Putamen (tissue), 1 donor: Measurements from ENCODE around the gene ZNF664.

Experiments
- DNase-seq: peaks from one replicate; pipeline ENCODE4 v3.0.0-alpha.2; 2016; ENCODE audit warnings: low spot score

Gene ZNF664

DNA sequence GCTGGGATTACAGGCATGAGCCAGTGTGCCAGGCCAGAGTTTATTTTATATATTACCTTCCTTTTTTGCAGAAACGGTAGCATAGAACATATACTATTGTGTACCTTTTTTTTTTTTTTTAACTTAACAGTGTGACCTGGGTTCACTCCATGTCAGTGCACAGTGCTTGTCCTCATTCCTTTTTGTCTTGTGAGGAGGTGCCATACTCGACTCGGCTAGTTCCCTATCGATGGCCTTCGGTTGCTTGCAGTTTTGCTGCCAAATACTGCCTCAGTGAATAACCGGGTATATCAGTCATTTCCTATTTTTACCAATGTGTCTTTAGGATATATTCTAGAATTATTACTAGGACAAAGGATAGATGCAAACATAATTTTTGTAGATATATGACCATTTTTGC lies 36.8 kb downstream of the ZNF664 start:
- no peak for DNase-seq

DNA sequence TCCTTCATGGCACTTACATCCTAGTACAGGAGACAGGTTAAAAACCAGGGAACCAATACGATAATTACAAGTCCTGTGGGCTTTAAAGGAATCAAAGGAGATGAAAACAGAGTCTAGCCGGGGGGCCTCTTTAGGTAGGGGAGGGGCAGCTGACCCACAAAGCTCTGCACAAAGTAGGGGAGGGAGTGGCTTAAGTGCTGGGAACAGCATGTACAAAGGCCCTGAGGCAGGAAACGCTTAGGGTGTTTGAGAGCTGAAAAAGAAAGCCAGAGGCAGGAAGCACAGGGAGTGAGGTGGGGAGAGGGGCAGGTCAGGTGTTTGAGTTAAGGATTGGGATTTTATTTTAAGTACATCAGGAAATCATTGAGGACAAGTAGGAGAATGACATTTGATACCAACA lies 37.7 kb downstream of the ZNF664 start:
- DNase-seq: no peak

DNA sequence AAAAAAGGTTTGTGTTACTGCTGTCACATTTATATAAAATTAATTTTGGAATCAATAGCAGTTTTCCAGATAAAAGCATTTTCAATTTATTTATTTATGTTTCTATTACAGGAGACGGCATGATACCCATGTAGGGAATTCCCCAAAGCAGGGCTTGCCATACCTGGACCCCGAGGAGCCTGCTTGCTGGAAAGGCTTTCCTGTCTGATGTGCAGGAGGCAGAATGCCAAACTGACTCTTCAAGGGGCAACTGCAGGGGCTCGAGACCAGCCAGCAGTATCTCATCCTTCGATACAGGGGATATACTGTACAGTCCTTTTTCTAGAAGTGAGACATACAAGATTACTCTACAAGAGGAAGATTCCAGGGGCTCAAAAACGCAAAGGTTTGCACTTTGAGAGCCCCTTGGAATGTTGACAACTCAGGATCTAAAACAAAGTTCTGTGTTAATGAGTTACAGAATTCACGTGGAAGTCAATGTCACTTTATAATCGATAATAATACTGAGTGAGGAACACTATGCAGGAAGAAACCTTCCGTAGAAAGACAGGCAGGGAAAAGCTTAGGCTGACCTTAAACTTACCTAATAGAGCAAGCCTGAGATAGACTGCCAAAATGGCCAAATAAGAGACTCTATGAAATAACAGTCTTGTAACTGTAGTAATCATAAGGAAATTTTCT lies 38.6 kb downstream of the ZNF664 start:
- no peak for DNase-seq

DNA sequence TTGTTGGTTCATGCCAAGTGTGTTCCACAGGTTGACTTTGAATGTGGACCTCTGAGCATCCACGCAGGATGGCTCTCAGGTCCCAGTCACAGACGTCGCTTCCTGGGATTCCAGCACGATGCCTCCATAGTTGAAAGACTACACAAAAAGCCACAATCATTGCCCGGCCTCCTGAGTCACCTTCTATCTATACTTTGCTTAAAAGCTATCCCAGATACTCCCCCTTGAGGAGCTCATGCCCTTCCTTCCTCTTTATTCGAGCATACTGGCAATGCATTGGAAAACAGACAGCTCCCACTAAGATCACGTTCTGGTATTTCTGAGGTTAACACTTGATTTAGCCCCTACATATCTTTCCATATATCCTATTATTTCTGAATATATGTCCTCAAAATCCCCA lies 40.1 kb downstream of the ZNF664 start:
- DNase-seq: no peak

DNA sequence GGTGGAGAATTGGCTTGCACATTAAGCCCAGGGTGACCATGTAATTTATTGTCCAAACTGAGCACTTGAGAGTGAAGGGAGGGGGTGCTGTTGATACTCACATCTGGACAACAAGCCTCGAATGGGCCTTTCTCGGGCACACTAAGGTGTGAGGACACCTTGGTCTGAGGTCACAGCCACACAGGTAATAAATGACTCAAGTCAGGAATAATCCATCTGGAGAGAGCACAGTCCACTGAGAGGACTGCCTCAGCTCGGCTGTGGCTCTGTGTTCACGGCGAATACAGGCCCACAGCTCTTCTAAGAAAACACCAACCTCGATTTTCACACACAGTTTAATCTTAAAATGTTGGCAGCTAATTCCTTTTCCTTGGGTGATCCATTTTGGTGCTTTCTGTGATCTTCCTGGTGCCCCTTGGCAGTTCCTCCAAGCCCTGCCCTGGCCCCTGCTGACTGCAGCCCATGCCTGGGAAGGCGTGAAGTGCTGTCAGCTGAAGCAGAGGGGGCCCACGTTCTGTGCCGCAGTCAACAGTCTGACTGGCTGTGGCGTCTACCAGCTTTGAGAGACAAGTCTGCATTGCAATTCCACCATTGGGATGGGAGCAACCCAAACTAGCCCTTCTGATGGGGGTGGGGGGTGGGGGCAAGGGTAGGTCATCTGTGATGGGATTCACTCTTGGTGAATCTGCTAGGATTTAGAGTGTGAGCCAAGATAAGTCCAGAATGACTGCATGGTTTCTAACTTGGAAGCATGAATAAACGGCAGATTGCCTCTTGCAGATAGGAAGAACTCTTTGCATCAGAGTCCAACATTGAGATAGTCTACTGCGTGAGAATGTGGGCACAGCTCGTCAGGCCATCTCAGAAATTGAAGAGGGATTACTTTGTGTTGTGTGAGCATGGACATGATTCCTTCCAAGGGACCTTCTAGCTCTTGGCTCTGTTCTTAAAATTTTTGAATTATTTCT lies 42.8 kb downstream of the ZNF664 start:
- no peak for DNase-seq

DNA sequence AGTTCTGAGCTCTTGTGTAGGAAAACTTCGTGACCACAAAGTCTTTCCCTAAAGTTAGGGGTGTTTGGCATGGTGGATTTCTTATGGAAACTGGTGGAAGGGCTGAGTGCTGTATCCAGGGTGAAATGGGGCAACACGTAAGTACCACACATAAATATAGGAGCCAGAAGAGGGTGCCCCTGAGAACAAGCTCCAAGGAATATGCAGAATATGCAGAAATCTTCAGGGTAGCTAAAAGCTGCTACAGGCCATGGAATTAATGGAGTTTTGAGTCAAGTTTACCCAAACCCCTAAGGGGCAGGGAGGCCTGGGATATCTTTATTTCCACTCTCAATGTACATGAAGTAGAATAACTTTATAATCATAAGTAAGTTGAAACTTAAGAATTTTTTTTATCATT lies 44.0 kb downstream of the ZNF664 start:
- DNase-seq: no peak

DNA sequence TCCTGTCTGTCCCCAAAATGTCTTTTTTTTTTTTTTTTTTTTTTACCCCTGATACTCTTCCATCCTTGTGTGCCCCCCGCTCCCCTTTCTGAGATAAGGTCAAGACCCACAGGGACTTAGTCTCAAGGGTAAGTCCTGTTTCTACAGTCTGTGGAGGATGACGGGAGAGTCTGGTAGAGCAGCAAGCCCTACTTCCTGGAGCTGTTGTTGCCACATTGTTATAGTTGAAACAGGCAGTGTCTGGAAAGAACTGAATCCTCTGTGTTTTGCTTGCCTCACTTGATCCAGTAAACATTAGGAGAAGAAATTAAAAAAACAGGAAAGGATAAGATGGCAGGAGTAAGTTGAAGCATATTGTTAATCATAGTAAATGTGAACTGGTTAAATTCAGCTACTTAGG lies 45.5 kb downstream of the ZNF664 start:
- DNase-seq: no peak

DNA sequence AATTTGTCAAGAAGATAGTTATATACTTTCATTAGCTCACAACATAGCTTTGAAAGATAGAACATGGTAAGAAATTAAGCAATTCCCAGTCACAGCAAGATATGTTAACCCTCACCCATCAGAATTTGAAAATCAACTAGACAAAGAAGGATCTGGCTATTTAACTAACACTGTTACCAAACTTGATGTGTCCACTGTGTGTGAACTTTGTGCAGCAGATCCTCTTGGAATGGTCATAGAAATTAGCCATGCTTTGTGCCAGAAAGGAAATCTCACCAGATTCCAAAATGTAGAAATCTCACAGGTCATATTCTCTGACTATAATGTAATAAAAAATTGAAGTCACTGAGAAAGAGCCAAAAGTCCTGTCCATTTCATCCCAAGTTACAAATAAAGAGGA lies 46.1 kb downstream of the ZNF664 start:
- no peak for DNase-seq

DNA sequence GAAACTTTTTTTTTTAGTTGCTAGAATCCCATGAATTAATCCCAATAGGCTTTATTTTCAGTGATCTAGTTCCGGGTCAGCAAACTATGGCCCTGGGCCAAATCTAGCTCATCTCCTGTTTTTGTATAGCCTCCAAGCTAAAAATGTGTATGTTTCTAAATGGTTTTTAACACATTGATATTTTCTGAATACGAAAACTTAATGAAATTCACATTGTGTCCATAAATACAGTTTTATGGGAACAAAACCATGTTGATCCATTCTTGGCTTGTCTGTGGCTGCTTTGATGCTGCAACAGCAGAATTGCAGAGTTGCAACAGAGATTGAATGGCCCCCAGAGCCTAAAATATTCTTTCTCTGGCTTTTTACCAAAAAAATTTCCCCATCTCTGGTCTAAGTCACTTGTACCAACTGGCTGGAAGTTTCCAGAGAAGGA lies 47.5 kb downstream of the ZNF664 start:
- no peak for DNase-seq

DNA sequence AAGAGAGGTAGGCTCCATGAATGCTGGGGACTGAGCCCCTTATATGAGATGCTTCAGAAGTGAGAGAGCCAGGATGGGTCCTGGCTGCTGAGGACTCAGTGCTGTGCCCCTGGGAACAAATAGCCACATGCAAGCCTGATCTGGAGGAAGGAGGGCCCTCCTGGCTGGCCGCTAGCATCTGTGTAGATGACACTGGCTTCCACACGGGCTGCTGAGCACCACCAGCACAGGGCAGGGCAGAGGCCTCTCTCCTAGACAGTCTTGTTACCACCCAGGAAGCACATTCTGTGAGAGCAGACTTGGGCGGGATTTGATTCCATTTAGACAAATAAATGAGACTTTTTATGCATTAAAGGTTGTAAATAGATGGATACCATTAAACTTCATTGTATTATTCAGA lies 48.0 kb downstream of the ZNF664 start:
- DNase-seq: no peak

DNA sequence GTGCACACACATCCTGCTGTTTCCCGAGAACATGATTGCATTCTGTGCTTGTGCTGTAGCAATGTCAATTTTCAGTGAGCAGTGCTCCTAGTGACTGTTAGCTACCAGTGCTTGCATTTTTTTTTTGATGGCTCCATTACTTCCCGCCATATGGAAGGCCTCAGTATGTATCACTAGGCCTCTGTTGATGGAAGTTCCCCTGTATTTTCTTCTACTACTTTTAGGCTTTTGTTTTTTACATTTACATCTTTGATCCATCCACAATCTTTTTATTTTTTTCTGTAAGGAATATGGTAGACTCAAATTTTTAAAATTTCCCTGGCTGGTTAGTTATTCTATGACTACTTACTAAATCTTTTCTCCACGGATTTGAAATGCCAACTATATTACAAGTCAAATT lies 49.1 kb downstream of the ZNF664 start:
- DNase-seq: no peak

DNA sequence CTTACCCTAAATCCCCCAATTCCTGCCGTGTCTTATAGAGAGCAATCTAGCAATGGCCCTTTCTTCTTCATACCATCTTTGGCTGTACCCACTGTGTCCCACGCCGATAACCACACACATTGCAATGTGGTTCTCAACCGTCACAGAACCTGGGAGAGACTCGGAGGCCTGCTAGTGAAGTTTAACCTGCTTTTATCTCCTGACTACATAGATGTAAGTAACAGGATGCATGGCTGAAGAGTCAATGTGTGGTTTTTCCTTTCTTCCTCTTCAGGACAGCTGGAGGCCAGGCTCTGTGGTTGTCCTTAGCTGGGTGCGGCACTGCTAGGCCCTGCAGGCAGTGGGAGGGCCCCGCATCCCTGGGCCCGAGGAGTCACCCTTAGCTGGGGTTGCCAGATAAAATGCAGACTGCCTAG lies 51.3 kb downstream of the ZNF664 start:
- DNase-seq: no peak

DNA sequence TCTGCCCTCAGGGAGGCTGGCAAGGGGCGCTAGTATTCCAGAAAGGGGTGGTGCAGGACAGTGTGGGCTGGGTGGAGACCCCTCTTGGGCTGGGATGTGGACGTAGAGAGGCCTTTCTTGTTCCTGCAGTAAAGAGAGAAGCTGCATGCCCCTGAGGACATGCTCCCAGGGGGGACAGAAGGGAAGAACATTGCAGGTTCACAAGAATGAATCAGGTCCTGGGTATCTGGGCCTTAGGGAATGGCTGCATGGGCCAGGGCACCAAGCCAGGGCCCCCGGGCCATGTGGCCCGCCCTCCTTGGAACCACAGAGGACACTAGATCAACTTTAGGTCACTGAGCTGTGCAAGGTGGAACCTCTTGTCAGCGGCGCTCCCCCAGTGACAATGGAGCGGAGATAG lies 51.8 kb downstream of the ZNF664 start:
- DNase-seq: no peak

DNA sequence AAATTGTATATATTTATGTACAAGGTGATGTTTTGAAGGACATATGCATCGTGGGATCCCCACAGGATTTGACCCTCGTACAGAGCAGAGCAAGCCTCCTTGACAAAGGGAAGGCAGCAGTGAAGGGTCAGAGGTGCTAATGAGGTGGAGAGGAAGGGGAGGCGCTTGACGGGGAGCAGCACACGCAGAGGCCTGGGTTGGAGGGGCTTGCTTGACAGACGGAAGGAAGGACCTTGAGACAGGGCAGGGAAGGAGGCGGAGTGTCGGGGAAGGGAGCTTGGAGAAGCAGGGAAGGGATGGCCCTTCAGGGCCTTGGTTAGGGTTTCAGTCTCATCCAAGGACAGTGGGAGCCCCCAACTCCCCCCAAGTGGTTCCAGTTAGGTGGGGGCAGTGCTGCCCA lies 52.6 kb downstream of the ZNF664 start:
- no peak for DNase-seq

DNA sequence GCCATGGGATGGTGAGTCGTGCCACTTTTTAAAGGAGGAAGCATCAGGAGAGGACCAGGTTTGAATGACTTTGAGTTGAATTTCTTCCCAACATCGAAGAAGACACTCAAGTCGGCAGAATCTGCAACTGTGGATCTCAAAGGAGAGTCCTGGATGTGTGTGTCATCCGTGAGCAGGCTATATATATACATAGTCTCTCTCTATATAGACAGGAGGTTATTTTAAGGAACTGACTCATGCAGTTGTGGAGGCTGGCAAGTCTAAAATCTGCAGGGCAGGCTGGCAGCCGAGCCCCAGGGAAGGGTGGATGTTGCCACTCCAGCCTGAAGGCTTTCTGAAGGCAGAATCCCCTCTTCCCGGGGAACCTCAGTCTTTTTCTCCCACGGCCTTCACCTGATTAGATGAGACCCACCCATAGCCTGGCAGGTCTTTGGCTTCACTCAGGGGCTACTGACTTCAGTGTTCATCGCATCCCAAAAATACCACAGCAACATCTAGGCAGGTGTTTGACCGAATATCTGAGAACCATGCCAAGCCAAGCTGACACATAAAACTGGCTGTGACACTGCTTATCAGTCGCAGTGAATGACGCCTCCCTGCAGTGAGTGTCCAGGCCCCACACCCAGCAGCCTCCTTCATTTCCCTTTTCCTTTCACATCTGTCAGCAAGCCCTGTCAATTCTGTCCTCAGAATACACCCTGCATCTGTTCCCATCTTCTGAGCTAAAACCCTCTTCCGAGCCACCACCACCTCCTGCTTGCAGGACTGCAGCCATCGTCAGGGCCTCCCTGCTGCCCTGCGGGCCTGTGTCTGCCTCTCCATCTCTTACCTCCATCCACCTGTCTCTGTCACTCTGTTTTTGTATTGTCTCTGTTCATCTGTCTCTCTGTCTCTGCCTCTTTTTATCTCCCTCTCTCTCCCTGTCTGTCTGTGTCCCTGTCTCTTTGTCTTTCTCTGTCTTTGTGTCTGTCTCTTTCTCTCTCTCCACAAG lies 54.0 kb downstream of the ZNF664 start:
- DNase-seq: no peak

DNA sequence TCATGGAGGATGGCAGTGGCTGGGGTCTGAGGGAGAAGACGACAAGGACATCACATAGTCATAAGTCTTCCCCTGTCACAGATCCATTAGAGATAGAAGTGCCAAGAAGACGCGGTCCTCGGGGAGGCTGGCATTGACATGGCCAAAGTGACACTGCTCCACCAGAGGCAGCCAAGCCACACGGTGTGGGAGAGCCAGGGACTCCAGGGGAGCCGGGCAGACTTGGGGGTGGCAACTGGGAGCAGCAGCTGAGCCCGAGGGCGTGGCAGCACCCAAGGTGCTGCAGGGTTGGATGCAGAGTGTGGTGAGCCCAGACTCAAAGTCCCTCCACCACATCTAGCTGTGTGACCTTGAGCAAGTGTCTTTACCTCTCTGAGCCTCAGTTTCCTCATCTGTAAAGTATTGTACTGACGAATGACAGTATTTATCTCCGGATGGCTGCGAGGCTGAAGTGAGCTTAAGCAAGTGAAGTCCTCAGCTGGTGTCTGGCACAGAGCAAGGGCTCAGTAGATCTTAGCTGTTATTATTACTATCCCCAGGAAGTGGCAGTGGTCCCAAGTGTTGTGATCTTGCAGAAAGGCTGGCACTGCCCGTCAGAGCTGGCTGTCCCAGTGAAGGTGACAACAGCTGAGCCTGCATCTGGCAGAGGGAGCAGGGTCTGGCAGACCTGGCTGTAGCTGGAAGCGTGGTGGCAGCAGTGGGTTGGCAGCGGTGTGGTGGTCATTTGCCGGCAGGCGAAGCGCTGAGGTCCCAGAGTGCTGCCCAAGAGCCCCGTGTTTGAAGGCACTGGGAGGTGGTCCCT lies 54.9 kb downstream of the ZNF664 start:
- no peak for DNase-seq

DNA sequence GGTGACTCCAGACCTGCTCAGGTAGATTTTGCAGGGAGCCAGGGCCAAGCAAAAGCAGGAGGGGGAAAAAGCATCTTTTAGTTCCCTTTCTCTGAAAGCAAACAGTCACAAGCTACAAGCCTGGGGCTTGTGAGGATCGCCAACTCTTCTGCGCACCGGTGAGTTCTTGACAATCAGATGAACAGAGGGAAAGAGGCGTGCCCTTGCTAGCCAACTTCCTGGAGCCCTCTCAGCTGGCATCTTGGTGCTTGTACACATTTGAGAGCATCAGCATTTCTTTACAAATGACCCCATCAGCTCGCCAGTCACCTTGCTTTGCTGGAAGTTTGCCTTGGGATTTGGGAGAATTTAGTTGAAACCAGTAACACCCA lies 55.5 kb downstream of the ZNF664 start:
- no peak for DNase-seq

DNA sequence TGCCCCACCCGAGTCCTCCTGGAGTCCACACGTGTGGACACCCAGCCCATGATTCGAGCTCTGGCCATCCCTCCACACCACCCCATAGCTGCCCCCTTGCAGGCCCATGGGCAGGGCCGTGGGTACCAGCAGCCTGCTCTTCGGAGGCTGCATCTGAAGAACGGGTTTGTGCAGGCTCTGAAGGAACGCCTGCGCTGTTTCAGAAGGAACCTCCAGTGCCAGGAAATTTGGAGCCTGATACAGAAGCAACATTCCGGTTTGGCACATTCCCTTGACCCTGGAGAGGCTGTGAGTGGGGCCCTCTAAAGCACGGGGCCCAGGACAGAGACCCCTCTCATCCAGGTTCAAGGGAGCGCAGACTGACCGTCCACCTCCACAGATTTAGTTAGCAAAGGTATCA lies 57.0 kb downstream of the ZNF664 start:
- DNase-seq: no peak

DNA sequence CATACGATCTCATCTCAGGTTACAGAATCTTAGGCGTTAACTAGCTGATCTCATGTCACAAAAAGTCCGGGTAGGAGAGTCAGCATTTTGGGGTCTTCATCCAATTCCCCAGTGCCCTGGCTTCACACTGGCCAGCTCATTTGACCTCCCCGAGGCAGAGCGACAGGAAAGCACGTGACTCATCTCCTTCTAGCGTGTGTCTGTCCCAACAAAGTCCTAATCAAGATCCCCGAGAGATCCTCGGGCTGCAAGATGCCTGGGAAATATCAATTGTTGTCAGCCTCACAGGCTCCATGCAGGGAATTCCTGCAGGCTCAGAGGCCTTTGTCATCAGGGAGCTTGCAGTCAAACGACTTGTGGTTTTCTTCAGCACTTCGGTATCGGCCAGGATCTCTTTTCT lies 57.5 kb downstream of the ZNF664 start:
- no peak for DNase-seq

DNA sequence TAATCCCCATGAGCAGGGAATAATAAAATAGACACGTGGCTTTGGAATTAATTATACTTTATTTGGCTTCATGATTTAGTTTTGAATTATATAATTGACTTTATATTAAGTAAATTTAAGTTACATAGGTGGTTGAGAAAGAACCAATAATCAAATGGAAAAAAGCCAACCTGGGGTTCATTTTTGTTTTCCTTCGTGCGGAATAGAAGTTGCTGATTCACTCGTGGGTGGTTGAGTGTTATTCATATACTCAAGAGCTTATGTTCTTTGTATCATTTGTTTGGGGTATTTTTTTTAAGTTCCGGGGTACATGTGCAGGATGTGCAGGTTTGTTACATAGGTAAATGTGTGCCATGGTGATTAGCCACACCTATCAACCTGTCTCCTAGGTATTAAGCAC lies 58.0 kb downstream of the ZNF664 start:
- no peak for DNase-seq

DNA sequence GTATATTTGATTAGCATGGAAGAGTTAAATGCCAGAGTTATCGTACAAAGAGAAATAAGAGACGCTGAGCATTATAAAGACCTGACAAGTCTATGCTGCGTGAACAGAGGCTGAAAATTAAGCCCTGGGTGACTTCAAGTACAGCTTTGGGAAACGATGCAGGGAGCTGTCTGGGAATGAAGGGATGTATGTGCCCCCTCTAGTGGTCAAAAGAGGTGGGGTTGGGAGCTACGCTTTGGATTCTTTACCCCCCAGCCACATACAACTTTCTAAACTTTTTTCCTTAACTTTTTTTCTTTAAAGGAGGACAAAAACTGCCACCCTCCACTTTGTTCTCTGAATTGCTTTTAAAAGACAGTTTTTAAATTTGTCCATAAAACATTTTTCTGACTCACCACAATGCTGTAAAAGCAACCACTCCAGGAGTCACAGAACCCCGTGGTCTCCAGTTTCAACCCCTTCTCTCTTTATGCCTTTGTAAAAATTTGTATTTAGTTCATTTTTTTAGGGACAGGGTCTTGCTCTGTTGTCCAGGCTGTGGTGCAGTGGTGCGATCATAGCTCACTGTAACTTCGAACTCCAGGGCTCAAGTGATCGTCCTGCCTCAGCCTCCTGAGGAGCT lies 59.4 kb downstream of the ZNF664 start:
- peak; percentile 60 for DNase-seq
